ENCODE results near the gene SAPCD2. TPM values are rescaled to one million over a fixed set of nuclear protein-coding genes. Genes with fewer than 3 reads are reported as not detected.

Gene SAPCD2
- total RNA-seq, 2 experiments from 2014 or later: 15.2 to 15.4 TPM

Other genes starting within 250 kb of the SAPCD2 start
- gene AJM1, start 228.1 kb downstream of the SAPCD2 start, total RNA-seq: 1 to 10 TPM; 2.8 to 3.1 TPM
- gene PHPT1, start 221.1 kb downstream of the SAPCD2 start, total RNA-seq: 10 to 100 TPM; 93.0 to 97.8 TPM
- gene MAMDC4, start 218.2 kb downstream of the SAPCD2 start, total RNA-seq: 10 to 100 TPM; 10.9 to 12.6 TPM
- gene EDF1, start 204.2 kb downstream of the SAPCD2 start, total RNA-seq: 100 to 1,000 TPM; 276 to 284 TPM
- gene TRAF2, start 184.0 kb downstream of the SAPCD2 start, total RNA-seq: 10 to 100 TPM; 38.8 to 45.8 TPM
- gene FBXW5, start 125.8 kb downstream of the SAPCD2 start, total RNA-seq: 10 to 100 TPM; 55.6 to 59.3 TPM
- gene C8G, start 125.3 kb downstream of the SAPCD2 start, total RNA-seq: under 1 TPM in 1 of 2 experiments, not detected in 1; 0.90 TPM
- 1 to 10 TPM in 1 of 2 experiments, under 1 TPM in 1; 0.84 to 1.2 TPM for gene LCN12, start 118.3 kb downstream of the SAPCD2 start, total RNA-seq
- not detected for gene PTGDS, start 93.1 kb downstream of the SAPCD2 start, total RNA-seq
- gene LCNL1, start 87.6 kb downstream of the SAPCD2 start, total RNA-seq: not detected
- 10 to 100 TPM; 57.2 to 60.1 TPM for gene PAXX, start 78.1 kb downstream of the SAPCD2 start, total RNA-seq
- gene CLIC3, start 74.0 kb downstream of the SAPCD2 start, total RNA-seq: not detected
- gene ABCA2, start 42.3 kb downstream of the SAPCD2 start, total RNA-seq: 1 to 10 TPM; 4.2 to 4.9 TPM
- gene FUT7, start 38.5 kb downstream of the SAPCD2 start, total RNA-seq: not detected
- 10 to 100 TPM; 13.2 to 13.5 TPM for gene NPDC1, start 24.4 kb downstream of the SAPCD2 start, total RNA-seq
- not detected for gene ENTPD2, start 16.5 kb downstream of the SAPCD2 start, total RNA-seq
- gene UAP1L1, start 7.0 kb upstream of the SAPCD2 start, total RNA-seq: 10 to 100 TPM; 22.9 to 23.5 TPM
- gene MAN1B1, start 16.4 kb upstream of the SAPCD2 start, total RNA-seq: 10 to 100 TPM; 24.7 to 25.1 TPM
- gene DPP7, start 44.2 kb upstream of the SAPCD2 start, total RNA-seq: 100 to 1,000 TPM; 267 to 289 TPM
- not detected for gene GRIN1, start 68.6 kb upstream of the SAPCD2 start, total RNA-seq
- not detected for gene LRRC26, start 99.5 kb upstream of the SAPCD2 start, total RNA-seq
- gene TMEM210, start 101.5 kb upstream of the SAPCD2 start, total RNA-seq: not detected
- gene ANAPC2, start 118.0 kb upstream of the SAPCD2 start, total RNA-seq: 10 to 100 TPM; 42.6 to 48.3 TPM
- 10 to 100 TPM; 78.1 to 80.1 TPM for gene SSNA1, start 118.1 kb upstream of the SAPCD2 start, total RNA-seq
- 1 to 10 TPM; 7.3 to 7.6 TPM for gene TPRN, start 130.2 kb upstream of the SAPCD2 start, total RNA-seq
- gene TMEM203, start 135.1 kb upstream of the SAPCD2 start, total RNA-seq: 10 to 100 TPM; 37.9 TPM
- 10 to 100 TPM; 37.6 to 38.8 TPM for gene NDOR1, start 135.1 kb upstream of the SAPCD2 start, total RNA-seq
- 1 to 10 TPM; 6.0 to 7.1 TPM for gene RNF208, start 151.7 kb upstream of the SAPCD2 start, total RNA-seq
- gene CYSRT1, start 154.6 kb upstream of the SAPCD2 start, total RNA-seq: under 1 TPM; 0.32 to 0.49 TPM
- not detected for gene RNF224, start 156.9 kb upstream of the SAPCD2 start, total RNA-seq
- not detected for gene SLC34A3, start 160.3 kb upstream of the SAPCD2 start, total RNA-seq
- 100 to 1,000 TPM; 271 to 274 TPM for gene TUBB4B, start 170.7 kb upstream of the SAPCD2 start, total RNA-seq
- gene STPG3, start 180.7 kb upstream of the SAPCD2 start, total RNA-seq: not detected
- 10 to 100 TPM; 54.4 to 56.4 TPM for gene NELFB, start 184.8 kb upstream of the SAPCD2 start, total RNA-seq
- 1 to 10 TPM; 3.6 to 3.9 TPM for gene TOR4A, start 207.2 kb upstream of the SAPCD2 start, total RNA-seq
- 1 to 10 TPM; 5.0 to 5.3 TPM for gene NRARP, start 231.7 kb upstream of the SAPCD2 start, total RNA-seq